Keratinocyte (primary cell): ENCODE data around the gene MFSD6L. TPM values are rescaled to one million over a fixed set of nuclear protein-coding genes. Genes with fewer than 3 reads are reported as not detected.

Experiments used
- DNase-seq: peaks from one replicate; pipeline ENCODE4 v3.0.0-alpha.2; 2011; ENCODE audit warnings: low read depth, missing footprints, low spot score
- FAIRE-seq: peaks from 2 replicates; lab custom pipeline; 2011; peaks lifted over from hg19 to GRCh38; lab: Jason Lieb, UNC
- H2AFZ ChIP-seq: 2 replicates; pipeline ENCODE4 v1.6.0; 2012; ENCODE audit warnings: low read length, control low read depth, inconsistent platforms; ENCODE audit not compliant: control insufficient read depth
- H3K27ac ChIP-seq: 2 replicates; pipeline ENCODE4 v1.5.1; 2011; ENCODE audit warnings: low read length; ENCODE audit not compliant: control insufficient read depth, insufficient read depth
- H3K27me3 ChIP-seq: 3 replicates; pipeline ENCODE4 v1.6.0; 2011; ENCODE audit warnings: low read length; ENCODE audit not compliant: control insufficient read depth, insufficient read depth; ENCODE audit errors: extremely low read depth
- H3K36me3 ChIP-seq, 2 experiments: 2 replicates in 1 of 2; 3 replicates in 1 of 2; pipeline ENCODE4 v1.5.1; 2011; ENCODE audit warnings: low read length in 2 of 2, mild to moderate bottlenecking in 1 of 2; ENCODE audit not compliant: control insufficient read depth in 2 of 2, insufficient read depth in 2 of 2; ENCODE audit errors: extremely low read depth in 1 of 2
- H3K4me1 ChIP-seq: 3 replicates; pipeline ENCODE4 v1.5.1; 2011; ENCODE audit warnings: low read length; ENCODE audit not compliant: control insufficient read depth, insufficient read depth; ENCODE audit errors: extremely low read depth
- H3K4me2 ChIP-seq: 3 replicates; pipeline ENCODE4 v1.6.0; 2011; ENCODE audit warnings: low read depth, low read length; ENCODE audit not compliant: control insufficient read depth, insufficient read depth; ENCODE audit errors: extremely low read depth
- H3K4me3 ChIP-seq, 3 experiments: fragments of 200-600 bp in 1 of 3; sonication (generic) in 1 of 3; 2 replicates in 2 of 3; 3 replicates in 1 of 3; pipeline ENCODE4 v1.5.1; 2011 to 2016; ENCODE audit warnings: low read length in 3 of 3, mild to moderate bottlenecking in 3 of 3, control low read depth in 2 of 3, inconsistent platforms in 1 of 3, low read depth in 1 of 3, mixed read lengths in 1 of 3, mixed run types in 1 of 3, moderate library complexity in 1 of 3; ENCODE audit not compliant: control insufficient read depth in 2 of 3, insufficient read depth in 2 of 3; ENCODE audit errors: extremely low read depth in 1 of 3
- H3K79me2 ChIP-seq: 2 replicates; pipeline ENCODE4 v1.6.0; 2012; ENCODE audit warnings: low read length; ENCODE audit not compliant: control insufficient read depth, insufficient read depth
- H3K9ac ChIP-seq: 3 replicates; pipeline ENCODE4 v1.6.0; 2011; ENCODE audit warnings: low read length; ENCODE audit not compliant: control insufficient read depth, insufficient read depth; ENCODE audit errors: extremely low read depth
- H3K9me1 ChIP-seq: 3 replicates; pipeline ENCODE4 v1.6.0; 2011; ENCODE audit warnings: low read length; ENCODE audit not compliant: control insufficient read depth, insufficient read depth; ENCODE audit errors: extremely low read depth
- H3K9me3 ChIP-seq: 2 replicates; pipeline ENCODE4 v1.5.1; 2012; ENCODE audit warnings: low read depth, low read length; ENCODE audit not compliant: control insufficient read depth
- H4K20me1 ChIP-seq: 3 replicates; pipeline ENCODE4 v1.6.0; 2011; ENCODE audit warnings: low read length; ENCODE audit not compliant: control insufficient read depth, insufficient read depth; ENCODE audit errors: extremely low read depth
- CTCF ChIP-seq, 3 experiments: IDR thresholded peaks in 1 of 3; conservative IDR thresholded peaks in 1 of 3; optimal IDR thresholded peaks in 1 of 3; 2 replicates in 2 of 3; 3 replicates in 1 of 3; pipeline versions ENCODE3 to v1.5.1; 2011; ENCODE audit warnings: low read length in 3 of 3, mild to moderate bottlenecking in 3 of 3, moderate library complexity in 2 of 3, control low read depth in 1 of 3, inconsistent platforms in 1 of 3; ENCODE audit not compliant: insufficient read depth in 2 of 3; ENCODE audit errors: extremely low read depth in 1 of 3
- EZH2 ChIP-seq: IDR thresholded peaks from one replicate; pipeline ENCODE4 v1.6.1; 2012; ENCODE audit warnings: inconsistent platforms, mild to moderate bottlenecking, low read length, moderate library complexity
- dilution Hi-C: fragments of 300-500 bp; cut with MboI; formaldehyde crosslinking; loops from one replicate; pipeline ENCODE4 v1.7.0; 2020; ENCODE audit warnings: low sequenced_read_pairs; ENCODE audit not compliant: extremely low pct_ligation_motif_present
- polyA plus RNA-seq, 5 experiments: library from polyadenylated mRNA; depleted of rRNA in 3 of 5; stranded (reverse) in 3 of 5; stranded (forward) in 1 of 5; unstranded in 1 of 5; fragments of >200 nt; gene quantifications; 1 replicate in 1 of 5; 2 replicates in 3 of 5; 3 replicates in 1 of 5; pipeline versions ENCODE4 v1.2.1 to v1.2.3, GENCODE V29; 2011 to 2012; ENCODE audit warnings: missing spikeins in 2 of 5, low read depth in 1 of 5, low replicate concordance in 1 of 5

Gene MFSD6L
- polyA plus RNA-seq, 1 donor (not counting 4 experiments of a cell fraction or from before 2014, with no cell fraction given), result not detected

DNA sequence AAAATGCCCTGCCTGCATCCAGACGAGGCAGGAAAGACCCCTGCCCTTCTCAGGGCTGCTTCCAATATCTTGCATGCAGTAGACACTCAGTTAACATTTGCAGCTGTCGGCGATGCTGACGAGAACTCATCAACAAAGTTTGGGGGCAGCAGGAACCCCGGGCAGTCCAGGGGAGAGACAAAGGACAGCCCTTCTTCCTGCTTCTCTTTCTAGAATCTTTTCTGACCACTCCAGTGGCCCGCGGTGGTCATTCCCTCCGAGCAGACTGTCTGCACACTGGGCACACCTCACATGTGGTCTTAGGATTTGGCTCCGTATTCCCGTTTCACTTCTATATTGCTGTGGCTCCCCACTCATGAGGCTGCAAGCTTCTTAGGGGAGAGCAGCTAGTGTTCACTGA, 31.0 kb upstream of the MFSD6L start:
- peaks cover 2% of the 10 kb centered on the region for H3K9me3 ChIP-seq
- H2AFZ ChIP-seq, result no peak overlapping the region
- dilution Hi-C loops, result no loop called here
- H3K27ac ChIP-seq, result no peak overlapping the region
- H3K79me2 ChIP-seq, result no peaks in the 10 kb centered on the region
- H3K9ac ChIP-seq, result no peak overlapping the region
- H3K9me1 ChIP-seq, result no peaks in the 10 kb centered on the region
- H3K4me3 ChIP-seq, result no peak overlapping the region
- FAIRE-seq (no peak), DNase-seq (no peak)
- no peaks in the 10 kb centered on the region for H3K27me3 ChIP-seq
- H4K20me1 ChIP-seq, result no peaks in the 10 kb centered on the region
- H3K36me3 ChIP-seq, result no peaks in the 10 kb centered on the region
- TF ChIP-seq CTCF (optimal IDR thresholded peaks at IDR 0.05 in 1 of 3, IDR thresholded peaks at IDR 0.05 in 1 of 3, conservative IDR thresholded peaks at IDR 0.05 in 1 of 3; ENCODE audit: extremely low read depth in 1 of 3, insufficient read depth in 2 of 3, low read length in 3 of 3) (no peak), EZH2 (no peak)
- H3K4me2 ChIP-seq, result no peak overlapping the region
- H3K4me1 ChIP-seq, result no peaks in the 10 kb centered on the region

DNA sequence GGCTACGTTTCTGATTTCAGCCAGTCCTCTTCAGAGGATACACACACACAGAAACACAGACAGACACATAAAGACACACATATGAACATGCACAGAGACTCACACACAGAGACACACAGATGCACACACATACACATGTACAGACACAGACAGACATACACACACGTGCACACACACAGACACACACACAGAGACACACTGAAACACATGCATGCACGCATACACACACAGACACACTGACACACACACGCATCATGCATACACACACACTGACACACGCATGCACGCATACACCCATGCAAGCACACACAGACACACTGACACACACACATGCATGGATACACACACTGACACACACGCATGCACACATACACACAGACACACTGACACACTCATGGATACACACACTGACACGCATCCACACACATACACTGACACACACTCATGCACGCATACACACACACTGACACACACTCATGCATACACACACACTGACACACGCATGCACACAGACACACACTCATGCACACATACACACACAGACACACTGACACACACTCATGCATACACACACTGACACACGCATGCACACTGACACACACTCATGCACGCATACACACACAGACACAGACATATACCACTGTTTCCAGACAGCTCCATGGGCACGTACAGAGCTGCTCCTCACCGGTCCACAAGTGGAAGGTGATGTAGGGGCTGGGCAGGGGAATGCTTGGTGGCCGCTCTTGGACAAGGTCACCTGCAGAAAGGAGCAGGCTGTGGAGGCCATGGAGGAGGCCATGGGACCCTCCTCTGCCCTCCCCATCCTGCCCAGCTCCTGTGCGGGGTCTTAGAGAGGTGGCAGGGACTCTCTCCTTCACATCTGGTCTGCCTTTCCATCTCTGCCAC, 30.1 kb upstream of the MFSD6L start:
- H3K36me3 ChIP-seq, result no peaks in the 10 kb centered on the region
- H3K4me2 ChIP-seq, result no peak overlapping the region
- no peaks in the 10 kb centered on the region for H4K20me1 ChIP-seq
- DNase-seq, result no peak
- H3K27ac ChIP-seq, result no peak overlapping the region
- H3K9ac ChIP-seq, result no peak overlapping the region
- H3K4me1 ChIP-seq, result no peaks in the 10 kb centered on the region
- no peaks in the 10 kb centered on the region for H3K27me3 ChIP-seq
- FAIRE-seq, result no peak
- H2AFZ ChIP-seq, result no peak overlapping the region
- H3K79me2 ChIP-seq, result no peaks in the 10 kb centered on the region
- H3K9me1 ChIP-seq, result no peaks in the 10 kb centered on the region
- peaks cover 2% of the 10 kb centered on the region for H3K9me3 ChIP-seq
- dilution Hi-C loops, result no loop called here
- H3K4me3 ChIP-seq, result no peak overlapping the region
- TF ChIP-seq EZH2 (no peak), CTCF (optimal IDR thresholded peaks at IDR 0.05 in 1 of 3, IDR thresholded peaks at IDR 0.05 in 1 of 3, conservative IDR thresholded peaks at IDR 0.05 in 1 of 3; ENCODE audit: extremely low read depth in 1 of 3, insufficient read depth in 2 of 3, low read length in 3 of 3) (no peak)
